Calu3 (cell line): ENCODE results near the gene SLC39A11. TPM values are rescaled to one million over a fixed set of nuclear protein-coding genes. Genes with fewer than 3 reads are reported as not detected.
"Not testable (repeated sequence)": the region's sequence is repeated elsewhere in the genome, so short reads cannot be mapped to it uniquely, and the experiment has no call there.

Experiments
- BruUV-seq: library from RNA; stranded (reverse); fragments of 400-500 nt; replicated peaks from 2 replicates; lab custom pipeline; 2021; lab: Mats Ljungman, UMichigan
- CTCF ChIA-PET: fragments of 300-600 bp; sonication (Branson Sonifier 250); formaldehyde crosslinking; loops from one replicate; lab custom pipeline; 2022; ENCODE audit warnings: antibody characterized with exemption; lab: Charles Lee
- DNase-seq: peaks from one replicate; pipeline ENCODE4 v3.0.0; 2022
- H3K27ac Mint-ChIP-seq: one replicate; pipeline ENCODE4 v1.8.0; 2022; ENCODE audit warnings: mixed read lengths; ENCODE audit not compliant: unreplicated experiment
- H3K27me3 Mint-ChIP-seq: one replicate; pipeline ENCODE4 v1.8.0; 2022; ENCODE audit warnings: mixed read lengths; ENCODE audit not compliant: unreplicated experiment
- H3K36me3 Mint-ChIP-seq: one replicate; pipeline ENCODE4 v1.8.0; 2022; ENCODE audit warnings: mild to moderate bottlenecking, moderate library complexity, mixed read lengths; ENCODE audit not compliant: insufficient read depth, unreplicated experiment
- H3K4me1 Mint-ChIP-seq: one replicate; pipeline ENCODE4 v1.8.0; 2022; ENCODE audit warnings: mild to moderate bottlenecking, low read depth, mixed read lengths; ENCODE audit not compliant: unreplicated experiment
- H3K4me3 Mint-ChIP-seq: one replicate; pipeline ENCODE4 v1.8.0; 2022; ENCODE audit warnings: mild to moderate bottlenecking, low read depth, moderate library complexity, mixed read lengths; ENCODE audit not compliant: unreplicated experiment
- H3K9me3 Mint-ChIP-seq: one replicate; pipeline ENCODE4 v1.8.0; 2022; ENCODE audit warnings: low read depth, mixed read lengths; ENCODE audit not compliant: unreplicated experiment
- CTCF ChIP-seq: fragments of 200-600 bp; IDR thresholded peaks from one replicate; pipeline ENCODE4 v1.8.0; 2022; ENCODE audit warnings: antibody characterized with exemption; ENCODE audit not compliant: unreplicated experiment
- intact Hi-C: fragments of 100-400 bp; cut with micrococcal nuclease; formaldehyde crosslinking; loops from one replicate; pipeline ENCODE4 v1.10.0; 2022; ENCODE audit not compliant: unreplicated experiment
- total RNA-seq: library from RNA; stranded (reverse); gene quantifications from 2 replicates; pipeline ENCODE4 v1.2.3, GENCODE V29; 2022

The SLC39A11 gene
- total RNA-seq, 1 experiment from 2014 or later, result 60.3 TPM

GRCh38 chr17:72775919-72776318 is 316.6 kb downstream of the SLC39A11 start:
- Mint-ChIP-seq H3K36me3 (peaks cover 4% of the 10 kb centered on the region), H3K4me3 (no peak overlapping the region), H3K9me3 (no peaks in the 10 kb centered on the region), H3K27ac (no peak overlapping the region), H3K4me1 (no peaks in the 10 kb centered on the region), H3K27me3 (no peaks in the 10 kb centered on the region)
- CTCF ChIA-PET, result no interaction called here
- intact Hi-C loops, result no loop called here
- DNase-seq, result no peak
- no peak for TF ChIP-seq CTCF
- no TSS peak for BruUV-seq

GRCh38 chr17:72775237-72775636 is 317.3 kb downstream of the SLC39A11 start:
- Mint-ChIP-seq H3K27ac (no peak overlapping the region), H3K9me3 (no peaks in the 10 kb centered on the region), H3K27me3 (no peaks in the 10 kb centered on the region), H3K4me1 (no peaks in the 10 kb centered on the region), H3K4me3 (no peak overlapping the region), H3K36me3 (peaks cover 4% of the 10 kb centered on the region)
- intact Hi-C loops, result no loop called here
- TF ChIP-seq CTCF, result no peak
- CTCF ChIA-PET, result no interaction called here
- BruUV-seq, result no TSS peak
- DNase-seq, result no peak

- H3K9me3 Mint-ChIP-seq, result peaks cover under 1% of the 10 kb centered on the region
- no peak for TF ChIP-seq CTCF
- no peaks in the 10 kb centered on the region for H3K4me1 Mint-ChIP-seq
- DNase-seq, result no peak
- H3K27ac Mint-ChIP-seq, result no peak overlapping the region
- peaks cover 4% of the 10 kb centered on the region for H3K36me3 Mint-ChIP-seq
- CTCF ChIA-PET, result no interaction called here
- H3K27me3 Mint-ChIP-seq, result no peaks in the 10 kb centered on the region
- no TSS peak for BruUV-seq
- H3K4me3 Mint-ChIP-seq, result no peak overlapping the region
- intact Hi-C loops, result no loop called here
These were observed 318.3 kb downstream of the SLC39A11 start for GRCh38 chr17:72774236-72774635.

GRCh38 chr17:72773225-72773624 is 319.3 kb downstream of the SLC39A11 start:
- H3K27ac Mint-ChIP-seq, intact Hi-C loops, H3K9me3 Mint-ChIP-seq, H3K4me3 Mint-ChIP-seq, DNase-seq, H3K27me3 Mint-ChIP-seq, H3K4me1 Mint-ChIP-seq, CTCF ChIA-PET, H3K36me3 Mint-ChIP-seq, BruUV-seq: not testable (repeated sequence)

- Mint-ChIP-seq H3K4me1 (no peaks in the 10 kb centered on the region), H3K4me3 (no peak overlapping the region), H3K27me3 (no peaks in the 10 kb centered on the region), H3K27ac (no peak overlapping the region), H3K36me3 (peaks cover 4% of the 10 kb centered on the region), H3K9me3 (peaks cover 3% of the 10 kb centered on the region)
- intact Hi-C loops, result no loop called here
- BruUV-seq, result no TSS peak
- no peak for DNase-seq
- no peak for TF ChIP-seq CTCF
- CTCF ChIA-PET, result no interaction called here
These were observed 320.1 kb downstream of the SLC39A11 start for GRCh38 chr17:72772331-72772821.
